Transverse colon (tissue), 4 donors: ENCODE measurements around the gene SPANXN3. TPM values are rescaled to one million over a fixed set of nuclear protein-coding genes. Genes with fewer than 3 reads are reported as not detected.
"Not testable (repeated sequence)": the region's sequence is repeated elsewhere in the genome, so short reads cannot be mapped to it uniquely, and the experiment has no call there.

ENCODE experiments used
- DNase-seq: peaks from one replicate; pipeline ENCODE4 v3.0.0-alpha.2; 2019
- H3K27ac ChIP-seq, 4 donors: fragments of 200-600 bp; sonication (generic); 2 replicates each; pipeline ENCODE4 v1.5.1; 2016 to 2018; ENCODE audit warnings: inconsistent platforms in 4 of 4
- H3K27me3 ChIP-seq: fragments of 200-600 bp; sonication (generic); 2 replicates; pipeline ENCODE4 v1.5.1; 2017; ENCODE audit warnings: inconsistent platforms
- H3K36me3 ChIP-seq, 4 donors: fragments of 200-600 bp; sonication (generic); 2 replicates each; pipeline ENCODE4 v1.5.1; 2017 to 2019; ENCODE audit warnings: inconsistent platforms in 4 of 4
- H3K4me1 ChIP-seq, 4 donors: fragments of 200-600 bp; sonication (generic); 2 replicates each; pipeline ENCODE4 v1.5.1; 2017 to 2020; ENCODE audit warnings: inconsistent platforms in 4 of 4
- H3K4me3 ChIP-seq, 4 donors: fragments of 200-600 bp; sonication (generic); 1 replicate in 1 of 4; 2 replicates in 3 of 4; pipeline versions ENCODE4 v1.5.1 to v1.6.1; 2017 to 2019; ENCODE audit warnings: inconsistent platforms in 4 of 4
- H3K9me3 ChIP-seq, 2 donors: fragments of 200-600 bp; sonication (generic); 2 replicates each; pipeline ENCODE4 v1.5.1; 2017 to 2019; ENCODE audit warnings: inconsistent platforms in 2 of 2
- CTCF ChIP-seq, 5 experiments: fragments of 200-600 bp in 3 of 5; fragments of 450-650 bp in 2 of 5; sonication (generic) in 3 of 5; IDR thresholded peaks; 1 replicate in 2 of 5; 2 replicates in 3 of 5; pipeline ENCODE4 v1.5.1; 2016 to 2017; ENCODE audit warnings: antibody characterized with exemption in 5 of 5, inconsistent platforms in 3 of 5, mild to moderate bottlenecking in 2 of 5, moderate library complexity in 1 of 5
- EP300 ChIP-seq: sonication (generic); formaldehyde crosslinking; IDR thresholded peaks from one replicate; pipeline ENCODE4 v1.6.1; 2017; ENCODE audit warnings: antibody characterized with exemption, low read depth
- POLR2A ChIP-seq: fragments of 450-650 bp; IDR thresholded peaks from one replicate; pipeline ENCODE4 v1.6.1; 2016; ENCODE audit warnings: antibody characterized with exemption, mild to moderate bottlenecking, moderate library complexity
- POLR2AphosphoS5 ChIP-seq, 3 donors: sonication (generic); formaldehyde crosslinking; IDR thresholded peaks; one replicate each; pipeline ENCODE4 v1.6.1; 2016; ENCODE audit warnings: antibody characterized with exemption in 3 of 3
- WGBS, 2 donors: methylation state at CpG; one replicate each; pipeline ENCODE4 v1.1.5; 2018; ENCODE audit warnings: low coverage in 1 of 2; 5-methylcytosine and 5-hydroxymethylcytosine counted together
- in situ Hi-C, 4 donors: fragments of 200-750 bp; cut with MboI; loops; one replicate each; pipeline versions ENCODE4 v1.15.0 to v1.15.1; 2017; ENCODE audit warnings: low sequenced_read_pairs in 3 of 4, low pct_ligation_motif_present in 1 of 4, low pct_unique_long_range_greater_than_20kb in 1 of 4
- intact Hi-C: fragments of 100-400 bp; cut with DNase I; formaldehyde crosslinking; loops from one replicate; pipeline ENCODE4 v1.15.1; 2023; ENCODE audit warnings: low total_unique reads
- total RNA-seq, 4 donors: library from RNA; depleted of rRNA; stranded (reverse); fragments of >200 nt; gene quantifications; one replicate each; pipeline ENCODE4 v1.1.0, GENCODE V29; 2016

The SPANXN3 gene
- not detected for total RNA-seq

DNA sequence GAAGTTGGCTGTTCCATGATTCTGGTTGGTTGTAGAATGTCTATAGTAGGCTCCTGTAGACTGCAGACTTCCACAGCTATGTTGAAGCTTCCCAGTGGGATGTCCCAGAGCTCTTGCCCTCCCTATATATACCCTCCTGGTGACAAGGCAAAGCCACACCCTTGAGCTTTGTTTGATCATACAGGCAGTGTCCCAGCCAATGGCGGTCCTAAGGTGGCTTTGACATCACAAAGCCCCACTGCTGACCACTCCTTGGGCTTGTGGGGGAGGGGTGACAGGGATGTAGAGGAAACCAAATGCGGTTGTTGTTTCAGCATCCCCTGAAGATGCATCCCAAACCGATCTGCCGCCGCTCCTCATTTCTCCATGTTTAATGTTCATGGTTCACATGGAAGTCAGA lies at the start of gene SPANXN3:
Gene SPANXN3 (minus strand): TSS at position 101 of the 400 bp plus-strand sequence. CDS start 84 bp downstream, at position 17.
- DNase-seq, H3K27me3 ChIP-seq, H3K9me3 ChIP-seq, H3K36me3 ChIP-seq, intact Hi-C loops, H3K4me1 ChIP-seq, H3K4me3 ChIP-seq, in situ Hi-C loops, H3K27ac ChIP-seq: not testable (repeated sequence)
- WGBS, 2 donors, result 78% methylated on average over 1 of the region's 5 CpGs; no CpG with 5 or more reads in 1 of the 2 donors

DNA sequence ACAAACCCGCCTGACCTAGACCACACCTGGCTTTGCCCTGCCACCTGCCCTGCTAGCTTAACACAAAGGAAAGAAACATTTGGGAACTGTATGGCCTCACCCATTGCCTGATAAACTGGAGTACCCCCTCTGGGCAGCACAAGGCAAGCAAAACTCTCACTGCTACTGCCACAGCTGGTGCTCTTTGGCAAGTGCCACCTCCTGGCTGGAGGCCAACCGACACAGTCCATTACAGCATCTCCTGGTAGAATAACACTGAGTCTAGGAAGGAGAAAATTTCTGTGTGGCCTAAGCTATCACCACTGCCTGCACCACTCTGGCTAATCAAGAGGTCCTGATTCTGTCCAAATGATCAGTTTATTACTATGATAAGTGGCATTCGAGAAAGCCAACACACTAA lies 18.9 kb upstream of the SPANXN3 start:
- DNase-seq, result no peak
- Histone ChIP-seq H3K27me3 (no peaks in the 10 kb centered on the region), H3K36me3 (no peaks in the 10 kb centered on the region), H3K27ac (no peak overlapping the region), H3K4me3 (no peak overlapping the region), H3K4me1 (no peaks in the 10 kb centered on the region), H3K9me3 (no peaks in the 10 kb centered on the region)
- intact Hi-C loops (no loop called here), in situ Hi-C loops (no loop called here)
- TF ChIP-seq CTCF (IDR thresholded peaks at IDR 0.05) (no peak), POLR2A (no peak), EP300 (no peak), POLR2AphosphoS5 (IDR thresholded peaks at IDR 0.05) (no peak)
- WGBS, 2 donors, result 82% methylated on average over 3 of the region's 3 CpGs; no CpG with 5 or more reads in 1 of the 2 donors

- H3K4me3 ChIP-seq, H3K4me1 ChIP-seq, intact Hi-C loops, H3K27me3 ChIP-seq, H3K9me3 ChIP-seq, H3K27ac ChIP-seq, H3K36me3 ChIP-seq, in situ Hi-C loops, DNase-seq: not testable (repeated sequence)
- 67% methylated on average over 6 of the region's 6 CpGs; no CpG with 5 or more reads in 1 of the 2 donors for WGBS, 2 donors
Observed at GRCh38 chrX:143502196-143502595, 15.1 kb downstream of the SPANXN3 start.

GRCh38 chrX:143500751-143501150 lies 16.5 kb downstream of the SPANXN3 start:
- intact Hi-C loops (no loop called here), in situ Hi-C loops (no loop called here)
- Histone ChIP-seq H3K27ac (no peak overlapping the region), H3K36me3 (no peaks in the 10 kb centered on the region), H3K27me3 (no peaks in the 10 kb centered on the region), H3K4me1 (no peaks in the 10 kb centered on the region), H3K4me3 (no peak overlapping the region), H3K9me3 (no peaks in the 10 kb centered on the region)
- WGBS, 2 donors, result 55% methylated on average over 3 of the region's 3 CpGs; no CpG with 5 or more reads in 1 of the 2 donors
- DNase-seq, result no peak
- TF ChIP-seq CTCF (IDR thresholded peaks at IDR 0.05) (no peak), EP300 (no peak)

GRCh38 chrX:143486105-143486504 lies 31.2 kb downstream of the SPANXN3 start:
- in situ Hi-C loops, result no loop called here
- DNase-seq, result no peak
- 88% methylated on average over 8 of the region's 8 CpGs; no CpG with 5 or more reads in 1 of the 2 donors for WGBS, 2 donors

More at GRCh38 chrX:143486105-143486504, 31.2 kb downstream of the SPANXN3 start:
- no peak overlapping the region for H3K4me3 ChIP-seq
- no peaks in the 10 kb centered on the region for H3K4me1 ChIP-seq
- H3K27me3 ChIP-seq, result no peaks in the 10 kb centered on the region
- intact Hi-C loops, result no loop called here
- TF ChIP-seq POLR2AphosphoS5 (IDR thresholded peaks at IDR 0.05) (no peak), EP300 (no peak), POLR2A (no peak), CTCF (IDR thresholded peaks at IDR 0.05) (no peak)
- no peaks in the 10 kb centered on the region for H3K36me3 ChIP-seq
- H3K9me3 ChIP-seq, result no peaks in the 10 kb centered on the region
- no peak overlapping the region for H3K27ac ChIP-seq
